Measurements from ENCODE around the gene LGALS9.

GRCh38 chr17:27585792-27586191 lies 45.2 kb upstream of the LGALS9 start:
- TF ChIP-seq CTCF (IDR thresholded peaks at IDR 0.05) (no peak), POLR2A (IDR thresholded peaks at IDR 0.05) (no peak)
